ENCODE measurements around the gene IFT20. TPM values are rescaled to one million over a fixed set of nuclear protein-coding genes. Genes with fewer than 3 reads are reported as not detected.

The IFT20 gene
- total and polyA plus RNA-seq, 2 experiments from 2014 or later: 13.2 to 32.3 TPM

- Histone ChIP-seq H3K9me2 (ENCODE audit: insufficient read depth) (0 out of 2 replicates have a peak, but pooled peaks cover 5% of the 10 kb centered on the region), H3K36me3 (ENCODE audit: insufficient read depth) (no peaks in the 10 kb centered on the region), H3K27me3 (ENCODE audit: insufficient read depth) (no peaks in the 10 kb centered on the region), H3F3A (replicated peaks; ENCODE audit: low read depth) (no peaks in the 10 kb centered on the region), H2AFZ (no peak overlapping the region), H3K79me2 (replicated peaks; ENCODE audit: insufficient read depth) (no peaks in the 10 kb centered on the region), H3K27ac (ENCODE audit: low read depth) (no peak overlapping the region), H3K4me3 (no peak overlapping the region), H3K4me1 (ENCODE audit: insufficient read depth) (no peaks in the 10 kb centered on the region; the same call in 1 of the 2 replicates), H3K4me2 (no peak overlapping the region), H4K20me1 (replicated peaks; ENCODE audit: insufficient read depth) (no peaks in the 10 kb centered on the region)
- H3K9me3 Mint-ChIP-seq: no peaks in the 10 kb centered on the region
- DNase-seq (ENCODE audit: low spot score) (no peak), ATAC-seq (no peak)
- TF ChIP-seq CREB1 (CRISPR knock-in tag; IDR thresholded peaks at IDR 0.05; ENCODE audit: low read depth): no peak
- no peak for TF ChIP-seq ZNF331 (CRISPR knock-in tag; IDR thresholded peaks at IDR 0.05; ENCODE audit: low read depth)
- H3K36me3 Mint-ChIP-seq (ENCODE audit: low read depth): no peaks in the 10 kb centered on the region
- H3K27ac Mint-ChIP-seq: no peak overlapping the region
- H3K4me1 Mint-ChIP-seq: peaks cover 14% of the 10 kb centered on the region
- H3K4me3 Mint-ChIP-seq: no peak overlapping the region
- no peaks in the 10 kb centered on the region for H3K27me3 Mint-ChIP-seq (ENCODE audit: insufficient read depth, low read depth, poor library complexity)
Measured at GRCh38 chr17:28279411-28279810, 55.9 kb downstream of the IFT20 start.

Small RNA genes within 50 kb of the gene (microRNA-seq; reads per million reads assigned to microRNA genes)
- 0.66 reads per million for gene MIR4723

Other genes with a start within 250 kb of the IFT20 start
- 101 and 106 TPM in 2 replicates for gene TMEM97, start 16.3 kb downstream of the IFT20 start, total RNA-seq (2014; rRNA removed; shearing (Covaris generic))
- 216 and 225 TPM in 2 replicates for gene TMEM97, start 16.3 kb downstream of the IFT20 start, polyA plus RNA-seq (2016; fragmentation: Nextera tagmentation; extraction: Ambion mirVana)
- 8.9 and 13.1 TPM in 2 replicates for gene TNFAIP1, start 289 bp upstream of the IFT20 start, total RNA-seq (2014; rRNA removed; shearing (Covaris generic))
- 6.3 and 6.4 TPM in 2 replicates for gene TNFAIP1, start 289 bp upstream of the IFT20 start, polyA plus RNA-seq (2016; fragmentation: Nextera tagmentation; extraction: Ambion mirVana)
- gene POLDIP2, start 22.1 kb upstream of the IFT20 start, total RNA-seq (2014; rRNA removed; shearing (Covaris generic)): 70.6 and 77.1 TPM in 2 replicates
- 40.7 and 45.7 TPM in 2 replicates for gene POLDIP2, start 22.1 kb upstream of the IFT20 start, polyA plus RNA-seq (2016; fragmentation: Nextera tagmentation; extraction: Ambion mirVana)
- gene SEBOX, start 29.7 kb upstream of the IFT20 start, total RNA-seq (2014; rRNA removed; shearing (Covaris generic)): not detected in 2 replicates
- not detected in 2 replicates for gene SEBOX, start 29.7 kb upstream of the IFT20 start, polyA plus RNA-seq (2016; fragmentation: Nextera tagmentation; extraction: Ambion mirVana)
- 0.35 TPM in 1 of 2 replicates, not detected in the other for gene VTN, start 34.8 kb upstream of the IFT20 start, total RNA-seq (2014; rRNA removed; shearing (Covaris generic))
- 0.16 and 0.17 TPM in 2 replicates for gene VTN, start 34.8 kb upstream of the IFT20 start, polyA plus RNA-seq (2016; fragmentation: Nextera tagmentation; extraction: Ambion mirVana)
- 10.4 and 15.3 TPM in 2 replicates for gene SARM1, start 36.2 kb upstream of the IFT20 start, total RNA-seq (2014; rRNA removed; shearing (Covaris generic))
- gene SARM1, start 36.2 kb upstream of the IFT20 start, polyA plus RNA-seq (2016; fragmentation: Nextera tagmentation; extraction: Ambion mirVana): 0.89 and 1.4 TPM in 2 replicates
- gene SLC46A1, start 70.7 kb upstream of the IFT20 start, total RNA-seq (2014; rRNA removed; shearing (Covaris generic)): 12.5 and 12.7 TPM in 2 replicates
- gene SLC46A1, start 70.7 kb upstream of the IFT20 start, polyA plus RNA-seq (2016; fragmentation: Nextera tagmentation; extraction: Ambion mirVana): 3.3 TPM in 2 replicates
- not detected in 2 replicates for gene SLC13A2, start 138.2 kb upstream of the IFT20 start, total RNA-seq (2014; rRNA removed; shearing (Covaris generic))
- not detected in 2 replicates for gene SLC13A2, start 138.2 kb upstream of the IFT20 start, polyA plus RNA-seq (2016; fragmentation: Nextera tagmentation; extraction: Ambion mirVana)
- not detected in 2 replicates for gene FOXN1, start 170.9 kb upstream of the IFT20 start, total RNA-seq (2014; rRNA removed; shearing (Covaris generic))
- not detected in 2 replicates for gene FOXN1, start 170.9 kb upstream of the IFT20 start, polyA plus RNA-seq (2016; fragmentation: Nextera tagmentation; extraction: Ambion mirVana)
- gene UNC119, start 217.2 kb upstream of the IFT20 start, total RNA-seq (2014; rRNA removed; shearing (Covaris generic)): 78.4 and 93.5 TPM in 2 replicates
- 36.9 and 39.0 TPM in 2 replicates for gene UNC119, start 217.2 kb upstream of the IFT20 start, polyA plus RNA-seq (2016; fragmentation: Nextera tagmentation; extraction: Ambion mirVana)
- gene PIGS, start 236.1 kb upstream of the IFT20 start, total RNA-seq (2014; rRNA removed; shearing (Covaris generic)): 52.1 and 53.2 TPM in 2 replicates
- 15.5 and 16.4 TPM in 2 replicates for gene PIGS, start 236.1 kb upstream of the IFT20 start, polyA plus RNA-seq (2016; fragmentation: Nextera tagmentation; extraction: Ambion mirVana)
- 157 and 183 TPM in 2 replicates for gene ALDOC, start 241.4 kb upstream of the IFT20 start, total RNA-seq (2014; rRNA removed; shearing (Covaris generic))
- gene ALDOC, start 241.4 kb upstream of the IFT20 start, polyA plus RNA-seq (2016; fragmentation: Nextera tagmentation; extraction: Ambion mirVana): 33.3 and 33.5 TPM in 2 replicates

All from GM23338 (cell line).